Small intestine (tissue), 4 donors: ENCODE results near the gene SLC25A1. TPM values are rescaled to one million over a fixed set of nuclear protein-coding genes. Genes with fewer than 3 reads are reported as not detected.

Experiments
- polyA plus RNA-seq, 4 donors: library from polyadenylated mRNA; stranded (reverse) in 3 of 4; unstranded in 1 of 4; fragments of 200-250 nt in 3 of 4; fragments of 120-200 nt in 1 of 4; gene quantifications; one replicate each; pipeline versions ENCODE4 v1.2.1 to v1.2.3, GENCODE V29; 2013
- donor health status: healthy with polysubstance abuse.
- donor health status: Bipolar disorder and iron deficiency.
- donor health status: healthy.

SLC25A1 gene
- polyA plus RNA-seq, 4 donors = 116 to 227 (median 167) TPM

Other genes with a start within 250 kb of the SLC25A1 start
- gene PRODH, start 242.4 kb downstream of the SLC25A1 start, polyA plus RNA-seq = 100 to 1,000 TPM in 1 of 4 donors, 10 to 100 TPM in 2, 1 to 10 TPM in 1; 8.1 to 241 (median 25.5) TPM
- 10 to 100 TPM; 14.8 to 61.6 (median 34.0) TPM for gene DGCR2, start 56.3 kb downstream of the SLC25A1 start, polyA plus RNA-seq
- under 1 TPM in 1 of 4 donors, not detected in 3; 0.04 TPM for gene TSSK2, start 47.4 kb downstream of the SLC25A1 start, polyA plus RNA-seq
- gene ESS2, start 34.1 kb downstream of the SLC25A1 start, polyA plus RNA-seq = 10 to 100 TPM; 11.0 to 13.5 (median 11.4) TPM
- gene GSC2, start 28.4 kb downstream of the SLC25A1 start, polyA plus RNA-seq = not detected
- 1 to 10 TPM in 2 of 4 donors, under 1 TPM in 2; 0.67 to 1.5 (median 0.95) TPM for gene CLTCL1, start 113.0 kb upstream of the SLC25A1 start, polyA plus RNA-seq